H1 (cell line): ENCODE measurements around the gene HRH2. TPM values are rescaled to one million over a fixed set of nuclear protein-coding genes. Genes with fewer than 3 reads are reported as not detected.

Source experiments
- CTCF ChIA-PET: fragments of 300-600 bp; sonication (Branson Sonifier 250); formaldehyde crosslinking; loops from one replicate; lab custom pipeline; 2021; ENCODE audit not compliant: partially characterized antibody; lab: Charles Lee
- POLR2A ChIA-PET: fragments of 300-600 bp; sonication (Branson Sonifier 250); formaldehyde crosslinking; loops from one replicate; lab custom pipeline; 2021; ENCODE audit warnings: inconsistent platforms; ENCODE audit not compliant: partially characterized antibody; lab: Charles Lee
- DNase-seq, 2 experiments: peaks; one replicate each; pipeline versions ENCODE4 v3.0.0 to v3.0.0-alpha.2; 2010 to 2022; ENCODE audit warnings: low spot score in 2 of 2, low read depth in 1 of 2, mixed read lengths in 1 of 2
- FAIRE-seq: peaks from 2 replicates; lab custom pipeline; 2011; peaks lifted over from hg19 to GRCh38; lab: Jason Lieb, UNC
- H2AFZ ChIP-seq: 2 replicates; pipeline ENCODE4 v1.8.1; 2012; ENCODE audit warnings: low read length, inconsistent platforms
- H2AK5ac ChIP-seq: 2 replicates; pipeline ENCODE4 v1.6.1; 2013; ENCODE audit warnings: low read depth, low read length
- H2BK120ac ChIP-seq: replicated peaks from 2 replicates; pipeline ENCODE3; 2013; ENCODE audit warnings: low read depth, low read length, inconsistent platforms
- H2BK12ac ChIP-seq: 2 replicates; pipeline ENCODE4 v1.6.1; 2013; ENCODE audit warnings: low read depth, low read length
- H2BK15ac ChIP-seq: 2 replicates; pipeline ENCODE4 v1.6.1; 2013; ENCODE audit warnings: low read length
- H2BK20ac ChIP-seq: 2 replicates; pipeline ENCODE4 v1.6.1; 2013; ENCODE audit warnings: low read length
- H2BK5ac ChIP-seq: 2 replicates; pipeline ENCODE4 v1.6.1; 2013; ENCODE audit warnings: low read depth, low read length
- H3K14ac ChIP-seq: 2 replicates; pipeline ENCODE4 v1.6.1; 2013; ENCODE audit warnings: inconsistent platforms; ENCODE audit not compliant: insufficient read length
- H3K18ac ChIP-seq: 2 replicates; pipeline ENCODE4 v1.6.1; 2013; ENCODE audit warnings: low read length; ENCODE audit errors: extremely low read depth
- H3K23ac ChIP-seq: 2 replicates; pipeline ENCODE4 v1.6.1; 2013; ENCODE audit warnings: inconsistent platforms; ENCODE audit not compliant: insufficient read length
- H3K23me2 ChIP-seq: 2 replicates; pipeline ENCODE4 v1.6.1; 2013; ENCODE audit warnings: low read depth, low read length
- H3K27ac ChIP-seq: 2 replicates; pipeline ENCODE4 v1.6.1; 2011; ENCODE audit warnings: low read depth, low read length, inconsistent platforms
- H3K27me3 ChIP-seq, 4 experiments: replicated peaks in 1 of 4; 1 replicate in 1 of 4; 2 replicates in 3 of 4; pipeline versions ENCODE4 v1.6.1 to v1.8.1; 2011 to 2013; ENCODE audit warnings: low read length in 3 of 4, mild to moderate bottlenecking in 3 of 4, inconsistent platforms in 2 of 4, mixed read lengths in 2 of 4, moderate library complexity in 1 of 4; ENCODE audit not compliant: control insufficient read depth in 3 of 4, insufficient read depth in 3 of 4; ENCODE audit errors: extremely low read depth in 1 of 4
- H3K36me3 ChIP-seq, 4 experiments: 2 replicates each; pipeline versions ENCODE4 v1.6.1 to v1.8.1; 2011 to 2013; ENCODE audit warnings: mild to moderate bottlenecking in 4 of 4, low read length in 3 of 4, moderate library complexity in 2 of 4, control low read depth in 1 of 4, inconsistent platforms in 1 of 4; ENCODE audit not compliant: insufficient read depth in 4 of 4, control insufficient read depth in 2 of 4
- H3K4ac ChIP-seq: replicated peaks from 2 replicates; pipeline ENCODE3; 2013; ENCODE audit warnings: low read length, low read depth, mixed read lengths, inconsistent platforms; ENCODE audit not compliant: insufficient read length
- H3K4me1 ChIP-seq, 4 experiments: replicated peaks in 1 of 4; 1 replicate in 1 of 4; 2 replicates in 3 of 4; pipeline versions ENCODE4 v1.6.1 to v1.8.1; 2011 to 2013; ENCODE audit warnings: low read length in 3 of 4, inconsistent platforms in 2 of 4, mixed read lengths in 1 of 4; ENCODE audit not compliant: insufficient read depth in 4 of 4, control insufficient read depth in 3 of 4
- H3K4me2 ChIP-seq, 2 experiments: 2 replicates each; pipeline versions ENCODE4 v1.6.1 to v1.8.1; 2011 to 2013; ENCODE audit warnings: low read depth in 2 of 2, low read length in 2 of 2, control low read depth in 1 of 2, inconsistent platforms in 1 of 2, mild to moderate bottlenecking in 1 of 2; ENCODE audit not compliant: insufficient read depth in 1 of 2
- H3K4me3 ChIP-seq, 4 experiments: fragments of 200-600, 300-600 bp in 1 of 4; sonication (generic), shearing (Covaris generic), sonication (Bioruptor Twin) in 1 of 4; 2 replicates each; pipeline versions ENCODE4 v1.5.1 to v1.8.1; 2011 to 2016; ENCODE audit warnings: low read length in 4 of 4, low read depth in 3 of 4, control low read depth in 2 of 4, inconsistent platforms in 2 of 4, mild to moderate bottlenecking in 2 of 4, mixed read lengths in 1 of 4, moderate library complexity in 1 of 4; ENCODE audit not compliant: insufficient read depth in 2 of 4; ENCODE audit errors: extremely low read depth in 1 of 4
- H3K56ac ChIP-seq: replicated peaks from 2 replicates; pipeline ENCODE3; 2013; ENCODE audit warnings: low read depth, mild to moderate bottlenecking, mixed read lengths, low read length, inconsistent platforms; ENCODE audit not compliant: insufficient read length
- H3K79me1 ChIP-seq: 2 replicates; pipeline ENCODE4 v1.6.1; 2013; ENCODE audit warnings: low read depth, low read length, control low read depth
- H3K79me2 ChIP-seq, 2 experiments: 2 replicates each; pipeline versions ENCODE4 v1.6.1 to v1.8.1; 2012 to 2013; ENCODE audit warnings: low read length in 2 of 2, mild to moderate bottlenecking in 2 of 2, inconsistent platforms in 1 of 2; ENCODE audit not compliant: insufficient read depth in 2 of 2, control insufficient read depth in 1 of 2
- H3K9ac ChIP-seq, 4 experiments: replicated peaks in 1 of 4; 1 replicate in 1 of 4; 2 replicates in 3 of 4; pipeline versions ENCODE4 v1.6.1 to v1.8.1; 2011 to 2013; ENCODE audit warnings: low read depth in 3 of 4, low read length in 3 of 4, control low read depth in 2 of 4, mild to moderate bottlenecking in 2 of 4, moderate library complexity in 2 of 4, inconsistent platforms in 1 of 4; ENCODE audit errors: extremely low read depth in 1 of 4
- H3K9me3 ChIP-seq, 2 experiments: 2 replicates each; pipeline versions ENCODE4 v1.6.1 to v1.8.1; 2012 to 2013; ENCODE audit warnings: mild to moderate bottlenecking in 2 of 2, moderate library complexity in 2 of 2, control low read depth in 1 of 2, inconsistent platforms in 1 of 2, low read depth in 1 of 2, low read length in 1 of 2, mixed read lengths in 1 of 2; ENCODE audit not compliant: insufficient read depth in 2 of 2
- H4K20me1 ChIP-seq, 2 experiments: replicated peaks in 1 of 2; 2 replicates each; pipeline versions ENCODE3 to v1.8.1; 2011 to 2013; ENCODE audit warnings: inconsistent platforms in 2 of 2, low read length in 2 of 2, mild to moderate bottlenecking in 1 of 2; ENCODE audit not compliant: insufficient read depth in 2 of 2, control insufficient read depth in 1 of 2
- H4K5ac ChIP-seq: 2 replicates; pipeline ENCODE4 v1.6.1; 2013; ENCODE audit warnings: low read length, low read depth, mixed read lengths, inconsistent platforms; ENCODE audit not compliant: insufficient read length
- H4K8ac ChIP-seq: 2 replicates; pipeline ENCODE4 v1.8.0; 2013; ENCODE audit warnings: mild to moderate bottlenecking, moderate library complexity, low read length, inconsistent platforms; ENCODE audit not compliant: insufficient read depth; ENCODE audit errors: extremely low read depth
- H4K91ac ChIP-seq: replicated peaks from 2 replicates; pipeline ENCODE3; 2013; ENCODE audit warnings: low read length, mixed read lengths, inconsistent platforms; ENCODE audit not compliant: insufficient read length
- CREB1 ChIP-seq: IDR thresholded peaks from 2 replicates; pipeline ENCODE4 v1.6.1; 2012; ENCODE audit warnings: inconsistent platforms
- JUN ChIP-seq: IDR thresholded peaks from 2 replicates; pipeline ENCODE4 v1.6.1; 2011; ENCODE audit warnings: low read depth, mild to moderate bottlenecking, improper control_type of control experiment, low read length
- KDM4A ChIP-seq: IDR thresholded peaks from one replicate; pipeline ENCODE4 v1.7.1; 2012; ENCODE audit warnings: low read depth, mild to moderate bottlenecking, moderate library complexity, low read length, inconsistent platforms; ENCODE audit not compliant: severe bottlenecking
- NRF1 ChIP-seq: IDR thresholded peaks from 2 replicates; pipeline ENCODE4 v1.6.1; 2011; ENCODE audit warnings: mild to moderate bottlenecking, low read depth, low read length, improper control_type of control experiment
- PHF8 ChIP-seq: fragments of 200-600 bp; sonication (generic); conservative IDR thresholded peaks from 2 replicates; pipeline ENCODE4 v1.7.1; 2012; ENCODE audit warnings: low read depth, mild to moderate bottlenecking, inconsistent platforms, low read length, moderate library complexity
- POLR2A ChIP-seq, 2 experiments: IDR thresholded peaks; 1 replicate in 1 of 2; 2 replicates in 1 of 2; pipeline ENCODE4 v1.6.1; 2011; ENCODE audit warnings: low read depth in 2 of 2, low read length in 2 of 2, mild to moderate bottlenecking in 2 of 2; ENCODE audit errors: control extremely low read depth in 1 of 2
- RNF2 ChIP-seq: fragments of 200-900, 300-1000 bp; sonication (generic); IDR thresholded peaks from 2 replicates; pipeline ENCODE4 v1.7.1; 2016; ENCODE audit warnings: borderline replicate concordance, low read depth, mild to moderate bottlenecking, antibody characterized with exemption, low read length; ENCODE audit not compliant: poor library complexity, severe bottlenecking; ENCODE audit errors: missing control alignments
- SIN3A ChIP-seq, 2 experiments: IDR thresholded peaks in 1 of 2; conservative IDR thresholded peaks in 1 of 2; 2 replicates each; pipeline ENCODE4 v1.6.1; 2011 to 2012; ENCODE audit warnings: low read length in 2 of 2, improper control_type of control experiment in 1 of 2, low read depth in 1 of 2, mild to moderate bottlenecking in 1 of 2
- SRF ChIP-seq: IDR thresholded peaks from 2 replicates; pipeline ENCODE4 v1.6.1; 2011; ENCODE audit warnings: mild to moderate bottlenecking, low read depth, low read length, moderate library complexity
- SUZ12 ChIP-seq: fragments of 200-600 bp; sonication (generic); IDR thresholded peaks from 2 replicates; pipeline ENCODE4 v1.6.1; 2012; ENCODE audit warnings: mild to moderate bottlenecking, inconsistent platforms, low read length, moderate library complexity, mixed read lengths
- WGBS, 2 experiments: shearing (Covaris generic) in 1 of 2; methylation state at CpG; one replicate each; pipeline versions ENCODE4 v1.1.6 to v1.1.7; 2013 to 2015; ENCODE audit warnings: low lambda C conversion rate in 2 of 2, mixed read lengths in 2 of 2, inconsistent platforms in 1 of 2, low coverage in 1 of 2, missing lambda C conversion rate in 1 of 2; ENCODE audit not compliant: insufficient replicate concordance in 2 of 2, insufficient coverage in 1 of 2, insufficient read length in 1 of 2; ENCODE audit errors: extremely low coverage in 1 of 2, missing lambda C conversion rate in 1 of 2; 5-methylcytosine and 5-hydroxymethylcytosine counted together
- polyA plus RNA-seq, 7 experiments: library from polyadenylated mRNA; depleted of rRNA in 3 of 7; stranded (reverse) in 5 of 7; unstranded in 2 of 7; fragments of >200 nt in 5 of 7; fragments of 200-250 nt in 2 of 7; gene quantifications; 1 replicate in 5 of 7; 2 replicates in 1 of 7; 4 replicates in 1 of 7; pipeline versions ENCODE4 v1.2.1 to v1.2.3, GENCODE V29; 2011 to 2013; ENCODE audit warnings: missing spikeins in 2 of 7, mixed read lengths in 2 of 7
- total RNA-seq: library from RNA; stranded (reverse); fragmentation: NEBNext Ultra II Directional; extraction: Animal tissue kit (Norgen Biotek cat#: 25700); gene quantifications from 2 replicates; pipeline ENCODE4 v1.2.1, GENCODE V29; 2021
- TF ChIP-seq, protein P1 (sequence below): IDR thresholded peaks from 2 replicates; pipeline ENCODE4 v1.6.1; 2011; ENCODE audit warnings: low read depth, mild to moderate bottlenecking, low read length; ENCODE audit not compliant: insufficient read depth

Gene HRH2
- total and polyA plus RNA-seq, 2 of the 8 experiments (the other 6 are each of a cell fraction or from before 2014, with no cell fraction given) = 7.8 to 8.1 TPM

DNA sequence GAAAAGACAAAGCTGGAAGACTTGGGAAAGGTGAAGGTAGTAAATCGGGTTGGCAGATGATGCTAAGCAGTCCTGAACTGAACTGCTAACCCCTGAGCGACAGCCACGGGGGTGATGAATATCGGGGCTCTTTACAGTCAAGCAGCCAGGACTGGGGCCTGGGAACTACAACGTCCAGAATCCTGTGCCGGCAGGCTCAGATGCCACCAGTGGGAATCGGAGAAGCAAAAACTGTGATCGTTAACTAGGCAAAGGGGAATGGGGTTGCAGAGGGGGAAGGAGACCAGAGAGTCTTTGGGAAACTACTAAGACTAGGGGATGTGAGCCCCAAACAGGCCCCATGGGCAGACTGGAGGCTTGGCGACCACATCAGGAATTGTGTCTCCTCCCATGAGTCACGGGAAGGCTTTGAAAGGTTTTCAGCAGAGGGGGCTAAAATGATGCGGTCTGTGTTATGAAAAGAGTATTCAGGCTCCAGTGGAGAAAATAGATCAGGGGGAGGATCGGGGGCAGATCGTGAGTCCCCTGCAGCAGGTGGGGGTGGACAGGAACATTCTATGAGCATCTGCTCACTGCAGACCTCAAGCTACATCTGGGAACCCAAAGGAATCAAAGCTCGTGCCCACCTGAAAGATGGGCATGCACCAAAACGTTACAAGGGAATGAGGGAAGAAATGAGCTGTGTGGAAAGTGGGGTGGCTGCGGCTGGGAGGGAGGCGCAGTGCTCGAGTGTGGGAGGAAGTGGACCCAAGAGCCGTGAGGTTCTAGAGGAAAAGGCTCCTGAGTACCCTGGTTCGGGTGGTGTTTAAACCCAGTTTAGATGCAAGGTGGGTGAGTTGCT is 53.8 kb downstream of the HRH2 start:
- H3K4me2 ChIP-seq = no peak overlapping the region
- H2BK15ac ChIP-seq = no peak overlapping the region
- H3K9ac ChIP-seq = no peak overlapping the region
- no peak for DNase-seq
- no peaks in the 10 kb centered on the region for H3K79me2 ChIP-seq
- no peak overlapping the region for H2AFZ ChIP-seq
- H4K20me1 ChIP-seq = no peaks in the 10 kb centered on the region
- H3K23me2 ChIP-seq = no peaks in the 10 kb centered on the region
- H2AK5ac ChIP-seq = no peak overlapping the region; the same call in 1 of the 2 replicates
- peaks cover 9 to 18% of the 10 kb centered on the region in 2 experiments for H3K9me3 ChIP-seq
- H4K8ac ChIP-seq = no peak overlapping the region
- H3K4ac ChIP-seq = no peak overlapping the region
- 87% methylated on average over 20 of the region's 20 CpGs; no CpG with 5 or more reads in 1 of the 2 experiments for WGBS, 2 experiments
- H3K79me1 ChIP-seq = no peaks in the 10 kb centered on the region
- no peaks in the 10 kb centered on the region; a peak in 1 of 8 replicates for H3K36me3 ChIP-seq
- no peak overlapping the region for H2BK5ac ChIP-seq
- no peak for FAIRE-seq
- no peak overlapping the region for H3K4me3 ChIP-seq
- POLR2A ChIA-PET = interaction anchor here (1.3 kb wide), 1 partner anchor 18 kb away, joined by 3 read pairs; no protein-coding TSS in a partner anchor
- no peak overlapping the region for H3K23ac ChIP-seq
- no peak overlapping the region for H2BK120ac ChIP-seq
- no peak overlapping the region for H4K91ac ChIP-seq
- no peak overlapping the region for H2BK20ac ChIP-seq
- H2BK12ac ChIP-seq = no peak overlapping the region
- H3K27me3 ChIP-seq = peaks cover 0 to 6% (median 0%) of the 10 kb centered on the region in 4 experiments; a peak in 1 of 7 replicates
- CTCF ChIA-PET = interaction anchor here (0.6 to 3.1 kb wide), 9 partner anchors 7 to 922 kb away, joined by 3 to 17 read pairs (median 9); no protein-coding TSS in a partner anchor
- H3K4me1 ChIP-seq = no peaks in the 10 kb centered on the region
- H3K56ac ChIP-seq = no peak overlapping the region
- no peak overlapping the region for H4K5ac ChIP-seq
- no peak overlapping the region for H3K18ac ChIP-seq
- H3K14ac ChIP-seq = no peak overlapping the region
- no peak overlapping the region for H3K27ac ChIP-seq
- TF ChIP-seq SRF (no peak), CREB1 (no peak), PHF8 (no peak), NRF1 (no peak), JUN (no peak), SIN3A (conservative IDR thresholded peaks at IDR 0.05 in 1 of 2, IDR thresholded peaks at IDR 0.05 in 1 of 2; ENCODE audit: low read depth in 1 of 2, low read length in 2 of 2) (no peak), POLR2A (IDR thresholded peaks at IDR 0.05; ENCODE audit: control extremely low read depth in 1 of 2, low read depth in 2 of 2, low read length in 2 of 2) (no peak), SUZ12 (no peak), RNF2 (no peak), KDM4A (no peak)
- TF ChIP-seq, protein P1, sequence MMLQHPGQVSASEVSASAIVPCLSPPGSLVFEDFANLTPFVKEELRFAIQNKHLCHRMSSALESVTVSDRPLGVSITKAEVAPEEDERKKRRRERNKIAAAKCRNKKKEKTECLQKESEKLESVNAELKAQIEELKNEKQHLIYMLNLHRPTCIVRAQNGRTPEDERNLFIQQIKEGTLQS = no peak
